Measurements from ENCODE around the gene MAPK12.

The MAPK12 gene

DNA sequence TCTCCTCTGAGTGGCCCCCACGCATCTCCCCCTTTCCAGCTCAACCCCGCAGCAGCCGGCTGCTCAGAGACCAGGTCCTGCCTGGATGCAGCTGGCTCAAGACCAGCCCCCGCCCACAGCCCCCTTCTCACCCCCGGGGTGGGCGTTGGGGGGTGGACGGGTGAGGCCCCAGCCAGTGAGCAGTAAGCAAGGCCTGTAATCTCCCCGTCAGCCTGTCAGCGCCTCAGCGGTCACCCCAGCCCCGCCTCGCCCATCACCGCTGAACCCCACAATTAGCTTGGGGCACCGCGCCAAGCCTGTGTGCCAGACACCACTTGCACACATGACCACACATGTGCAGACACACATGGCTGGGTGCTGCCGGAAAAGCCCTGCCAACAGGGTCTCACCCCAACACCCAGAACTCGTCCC is 40.1 kb upstream of the MAPK12 start:
- DNase-seq (ENCODE audit: low read depth), result no peak
- no peak overlapping the region for H3K4me3 ChIP-seq (ENCODE audit: low read depth, low read length)
- TF ChIP-seq, protein P1, sequence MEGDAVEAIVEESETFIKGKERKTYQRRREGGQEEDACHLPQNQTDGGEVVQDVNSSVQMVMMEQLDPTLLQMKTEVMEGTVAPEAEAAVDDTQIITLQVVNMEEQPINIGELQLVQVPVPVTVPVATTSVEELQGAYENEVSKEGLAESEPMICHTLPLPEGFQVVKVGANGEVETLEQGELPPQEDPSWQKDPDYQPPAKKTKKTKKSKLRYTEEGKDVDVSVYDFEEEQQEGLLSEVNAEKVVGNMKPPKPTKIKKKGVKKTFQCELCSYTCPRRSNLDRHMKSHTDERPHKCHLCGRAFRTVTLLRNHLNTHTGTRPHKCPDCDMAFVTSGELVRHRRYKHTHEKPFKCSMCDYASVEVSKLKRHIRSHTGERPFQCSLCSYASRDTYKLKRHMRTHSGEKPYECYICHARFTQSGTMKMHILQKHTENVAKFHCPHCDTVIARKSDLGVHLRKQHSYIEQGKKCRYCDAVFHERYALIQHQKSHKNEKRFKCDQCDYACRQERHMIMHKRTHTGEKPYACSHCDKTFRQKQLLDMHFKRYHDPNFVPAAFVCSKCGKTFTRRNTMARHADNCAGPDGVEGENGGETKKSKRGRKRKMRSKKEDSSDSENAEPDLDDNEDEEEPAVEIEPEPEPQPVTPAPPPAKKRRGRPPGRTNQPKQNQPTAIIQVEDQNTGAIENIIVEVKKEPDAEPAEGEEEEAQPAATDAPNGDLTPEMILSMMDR (IDR thresholded peaks at IDR 0.05; ENCODE audit: low read depth, low read length), result no peak
- TF ChIP-seq, protein P2, sequence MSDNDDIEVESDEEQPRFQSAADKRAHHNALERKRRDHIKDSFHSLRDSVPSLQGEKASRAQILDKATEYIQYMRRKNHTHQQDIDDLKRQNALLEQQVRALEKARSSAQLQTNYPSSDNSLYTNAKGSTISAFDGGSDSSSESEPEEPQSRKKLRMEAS (IDR thresholded peaks at IDR 0.05; ENCODE audit: low read depth, low read length), result no peak
- TF ChIP-seq POLR2A (IDR thresholded peaks at IDR 0.05; ENCODE audit: extremely low read depth, insufficient read length) (no peak), MYC (IDR thresholded peaks at IDR 0.05; ENCODE audit: low read depth, low read length) (no peak)

DNA sequence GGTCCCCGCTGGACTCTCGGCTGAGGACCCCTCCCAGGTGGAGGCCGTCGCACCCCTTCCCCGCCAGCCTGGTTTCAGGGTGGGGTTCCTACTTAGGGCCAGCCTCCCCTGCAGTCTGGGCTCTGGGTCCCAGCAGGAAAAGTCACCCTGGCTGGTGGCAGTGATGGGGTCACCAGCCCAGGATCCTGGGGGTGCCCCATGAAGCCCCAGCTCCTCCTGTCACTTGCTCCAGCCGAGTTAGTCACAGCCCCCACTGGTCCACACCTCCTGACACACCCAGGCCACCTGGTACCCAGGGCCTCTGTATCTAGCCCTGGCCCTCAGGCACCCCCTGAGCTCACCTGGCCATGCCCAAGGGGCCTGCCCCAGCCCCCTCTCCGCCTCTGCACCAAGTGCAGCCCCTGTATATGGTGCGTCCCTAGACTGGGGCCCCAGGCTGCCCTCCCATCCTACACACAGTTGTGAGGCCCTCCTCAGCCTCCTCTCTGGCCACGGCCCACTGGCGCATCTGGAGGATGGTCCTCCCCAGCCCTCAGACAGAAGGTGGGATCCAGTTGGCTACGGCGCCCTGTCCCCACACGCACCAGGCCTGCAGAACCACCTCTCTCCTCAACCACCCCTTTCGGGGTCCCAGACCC is 39.3 kb upstream of the MAPK12 start:
- no peak for DNase-seq (ENCODE audit: low read depth)
- TF ChIP-seq, protein P1 (IDR thresholded peaks at IDR 0.05; ENCODE audit: low read depth, low read length), result no peak
- TF ChIP-seq, protein P2 (IDR thresholded peaks at IDR 0.05; ENCODE audit: low read depth, low read length), result no peak
- TF ChIP-seq POLR2A (IDR thresholded peaks at IDR 0.05; ENCODE audit: extremely low read depth, insufficient read length) (no peak), MYC (IDR thresholded peaks at IDR 0.05; ENCODE audit: low read depth, low read length) (no peak)
- H3K4me3 ChIP-seq (ENCODE audit: low read depth, low read length), result no peak overlapping the region

DNA sequence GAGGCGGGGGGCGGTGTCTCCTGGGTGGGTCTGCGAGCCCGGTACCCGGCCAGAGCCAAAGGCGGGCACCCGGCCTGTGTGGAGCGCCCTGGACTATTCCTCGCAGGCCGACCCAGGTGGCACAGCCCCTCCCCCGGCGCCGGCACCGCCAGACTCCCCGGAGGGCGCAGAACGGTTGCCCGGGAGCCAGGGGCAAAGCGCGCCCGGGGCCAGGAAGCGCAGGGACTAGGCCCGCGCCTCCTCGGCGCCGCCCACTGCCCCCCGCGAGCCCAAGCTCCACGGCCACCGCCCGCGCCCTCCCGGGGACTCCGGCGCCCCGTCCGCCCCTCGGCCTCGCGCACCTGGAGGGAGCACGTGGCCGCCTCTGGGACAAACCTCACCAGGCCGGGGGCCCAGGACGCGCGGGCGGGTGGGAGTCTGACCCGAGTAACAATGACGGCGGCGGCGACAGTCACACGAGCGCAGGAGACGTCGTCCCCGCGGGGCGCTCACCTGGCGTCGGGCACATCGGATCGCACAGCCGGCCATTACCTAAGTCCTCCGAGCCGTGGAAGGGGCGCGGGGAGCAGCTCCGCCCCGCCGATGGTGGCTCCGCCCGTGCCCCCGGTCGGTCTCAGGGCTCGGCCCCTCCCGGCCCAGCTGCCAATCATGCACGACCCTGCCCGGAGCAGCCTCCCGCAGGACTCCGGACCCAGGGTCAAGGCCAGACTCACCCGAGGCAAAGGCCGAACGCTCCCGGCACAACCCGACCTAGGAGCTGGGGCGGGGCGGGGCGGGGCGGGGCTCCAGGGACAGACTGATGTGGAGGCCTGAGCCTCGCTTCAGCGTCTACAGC is 38.5 kb upstream of the MAPK12 start:
- no peak for DNase-seq (ENCODE audit: low read depth)
- TF ChIP-seq, protein P2 (IDR thresholded peaks at IDR 0.05; ENCODE audit: low read depth, low read length), result no peak
- TF ChIP-seq MYC (IDR thresholded peaks at IDR 0.05; ENCODE audit: low read depth, low read length) (no peak), POLR2A (IDR thresholded peaks at IDR 0.05; ENCODE audit: extremely low read depth, insufficient read length) (no peak)
- TF ChIP-seq, protein P1 (IDR thresholded peaks at IDR 0.05; ENCODE audit: low read depth, low read length), result no peak

DNA sequence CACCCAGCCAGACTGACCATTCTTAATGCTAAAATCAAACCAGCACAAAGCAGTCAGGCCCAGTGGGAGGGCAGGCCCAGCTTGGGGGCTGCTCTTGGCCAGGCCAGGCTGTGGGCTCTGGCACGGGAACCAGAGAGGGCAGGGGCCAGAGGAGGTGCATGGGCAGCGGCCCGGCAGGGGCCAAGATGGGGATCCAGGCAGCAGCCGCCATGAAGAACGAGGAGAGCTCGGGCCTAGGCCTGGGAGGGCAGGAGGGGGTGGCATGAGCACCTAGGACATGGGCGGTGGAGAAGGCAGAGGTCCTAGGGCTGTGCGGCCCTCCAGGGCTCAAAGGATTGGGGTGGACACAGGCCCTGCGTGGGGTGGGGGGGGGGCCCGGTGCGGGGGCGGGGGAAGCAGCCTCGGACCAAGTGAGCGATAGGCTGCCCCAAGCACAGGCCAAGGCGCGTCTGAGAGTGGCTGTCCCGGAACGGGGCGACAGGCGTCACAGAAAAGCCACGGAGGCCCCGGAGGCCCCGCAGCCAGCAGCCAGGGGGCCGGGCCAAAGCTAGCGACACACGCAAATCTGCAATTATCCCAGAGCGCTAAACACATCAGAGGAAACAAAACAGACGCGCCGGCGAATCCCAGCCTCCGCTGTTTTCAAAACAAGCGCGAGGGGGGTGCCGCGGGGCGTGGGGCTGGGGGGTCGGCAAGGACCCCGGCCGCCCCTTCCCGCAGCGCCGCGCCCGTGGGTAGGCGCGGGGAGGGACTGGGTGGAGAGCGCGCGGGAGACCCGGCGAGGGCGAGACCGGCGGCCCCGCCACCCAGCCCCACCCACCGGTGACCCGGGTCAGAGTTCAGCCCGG is 37.7 kb upstream of the MAPK12 start:
- TF ChIP-seq POLR2A (IDR thresholded peaks at IDR 0.05; ENCODE audit: extremely low read depth, insufficient read length) (no peak), MYC (IDR thresholded peaks at IDR 0.05; ENCODE audit: low read depth, low read length) (no peak)
- TF ChIP-seq, protein P1 (IDR thresholded peaks at IDR 0.05; ENCODE audit: low read depth, low read length), result no peak
- TF ChIP-seq, protein P2 (IDR thresholded peaks at IDR 0.05; ENCODE audit: low read depth, low read length), result no peak
- no peak for DNase-seq (ENCODE audit: low read depth)
- H3K4me3 ChIP-seq (ENCODE audit: low read depth, low read length), result no peak overlapping the region

More for the DNA sequence above, 38.5 kb upstream of the MAPK12 start:
- no peak overlapping the region for H3K4me3 ChIP-seq (ENCODE audit: low read depth, low read length)

DNA sequence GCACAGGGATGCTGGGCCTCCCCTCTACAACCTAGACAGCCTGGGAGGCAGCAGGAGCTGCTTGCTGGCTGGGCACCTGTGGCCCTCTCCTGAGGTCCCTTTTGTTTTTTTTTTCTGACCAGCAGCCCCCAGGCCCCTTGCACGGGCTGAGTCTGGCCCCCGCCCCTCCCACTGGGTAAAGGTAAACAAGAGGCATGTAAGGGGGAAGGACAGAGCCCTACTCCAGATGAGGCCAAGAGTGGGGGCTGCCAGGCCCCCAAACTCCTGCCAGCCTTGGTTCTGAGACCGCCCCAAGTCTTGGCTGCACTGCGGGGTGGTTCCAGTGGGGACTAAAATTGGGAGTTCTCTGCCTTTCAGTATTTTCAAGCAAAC is 36.8 kb upstream of the MAPK12 start:
- TF ChIP-seq POLR2A (IDR thresholded peaks at IDR 0.05; ENCODE audit: extremely low read depth, insufficient read length) (no peak), MYC (IDR thresholded peaks at IDR 0.05; ENCODE audit: low read depth, low read length) (no peak)
- TF ChIP-seq, protein P2 (IDR thresholded peaks at IDR 0.05; ENCODE audit: low read depth, low read length), result no peak
- TF ChIP-seq, protein P1 (IDR thresholded peaks at IDR 0.05; ENCODE audit: low read depth, low read length), result no peak
- no peak overlapping the region for H3K4me3 ChIP-seq (ENCODE audit: low read depth, low read length)
- DNase-seq (ENCODE audit: low read depth), result no peak

All from NB4 (cell line).